Measurements from ENCODE around the gene OR7C2.

- no peak for TF ChIP-seq CTCF (IDR thresholded peaks at IDR 0.05)
- TF ChIP-seq POLR2A (IDR thresholded peaks at IDR 0.05) = no peak
These were observed 30.2 kb downstream of the OR7C2 start for GRCh38 chr19:14971474-14971873.
